ENCODE measurements around the gene MGAT5.

MGAT5 gene

DNA sequence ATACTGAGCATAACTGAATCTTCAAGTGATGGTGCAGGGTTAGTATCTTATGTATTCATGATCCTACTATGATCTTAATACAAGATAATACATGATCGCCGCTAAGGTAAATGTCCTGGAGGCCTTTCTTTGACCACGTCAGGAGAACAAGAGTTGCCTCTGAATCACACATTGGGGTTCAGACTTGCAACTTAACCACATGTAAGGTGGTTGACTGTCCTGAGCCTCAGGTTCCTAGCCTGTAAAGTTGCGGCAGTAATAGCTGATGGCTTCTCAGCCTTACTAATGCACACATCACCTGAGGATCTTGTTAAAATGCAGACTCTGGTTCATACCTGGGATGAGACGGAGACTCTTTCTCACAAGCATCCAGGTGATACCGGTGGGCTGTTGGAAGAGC is 112.5 kb downstream of the MGAT5 start:
- Histone ChIP-seq H3K27ac (no peak overlapping the region), H3K36me3 (ENCODE audit: control insufficient read depth, insufficient read depth, low read length) (no peaks in the 10 kb centered on the region), H3K9me3 (ENCODE audit: control insufficient read depth, low read length) (no peaks in the 10 kb centered on the region), H3K9ac (no peak overlapping the region), H3K27me3 (ENCODE audit: control insufficient read depth, insufficient read depth, low read length) (no peaks in the 10 kb centered on the region), H3K4me1 (peaks cover 8% of the 10 kb centered on the region), H3K4me3 (ENCODE audit: low read depth, low read length) (no peak overlapping the region), H3K79me2 (no peaks in the 10 kb centered on the region), H3K4me2 (ENCODE audit: low read length) (no peak overlapping the region), H2AFZ (no peak overlapping the region)
- TF ChIP-seq CTCF (IDR thresholded peaks at IDR 0.05), result no peak

GRCh38 chr2:134367213-134367612 is 113.3 kb downstream of the MGAT5 start:
- Histone ChIP-seq H3K4me3 (ENCODE audit: low read depth, low read length) (no peak overlapping the region), H3K27me3 (ENCODE audit: control insufficient read depth, insufficient read depth, low read length) (no peaks in the 10 kb centered on the region), H3K36me3 (ENCODE audit: control insufficient read depth, insufficient read depth, low read length) (no peaks in the 10 kb centered on the region), H3K4me2 (ENCODE audit: low read length) (no peak overlapping the region), H3K4me1 (peaks cover 8% of the 10 kb centered on the region), H3K27ac (peak overlapping the region; percentile 15), H3K9ac (no peak overlapping the region), H3K79me2 (no peaks in the 10 kb centered on the region), H3K9me3 (ENCODE audit: control insufficient read depth, low read length) (no peaks in the 10 kb centered on the region), H2AFZ (no peak overlapping the region)
- TF ChIP-seq CTCF (IDR thresholded peaks at IDR 0.05), result no peak

DNA sequence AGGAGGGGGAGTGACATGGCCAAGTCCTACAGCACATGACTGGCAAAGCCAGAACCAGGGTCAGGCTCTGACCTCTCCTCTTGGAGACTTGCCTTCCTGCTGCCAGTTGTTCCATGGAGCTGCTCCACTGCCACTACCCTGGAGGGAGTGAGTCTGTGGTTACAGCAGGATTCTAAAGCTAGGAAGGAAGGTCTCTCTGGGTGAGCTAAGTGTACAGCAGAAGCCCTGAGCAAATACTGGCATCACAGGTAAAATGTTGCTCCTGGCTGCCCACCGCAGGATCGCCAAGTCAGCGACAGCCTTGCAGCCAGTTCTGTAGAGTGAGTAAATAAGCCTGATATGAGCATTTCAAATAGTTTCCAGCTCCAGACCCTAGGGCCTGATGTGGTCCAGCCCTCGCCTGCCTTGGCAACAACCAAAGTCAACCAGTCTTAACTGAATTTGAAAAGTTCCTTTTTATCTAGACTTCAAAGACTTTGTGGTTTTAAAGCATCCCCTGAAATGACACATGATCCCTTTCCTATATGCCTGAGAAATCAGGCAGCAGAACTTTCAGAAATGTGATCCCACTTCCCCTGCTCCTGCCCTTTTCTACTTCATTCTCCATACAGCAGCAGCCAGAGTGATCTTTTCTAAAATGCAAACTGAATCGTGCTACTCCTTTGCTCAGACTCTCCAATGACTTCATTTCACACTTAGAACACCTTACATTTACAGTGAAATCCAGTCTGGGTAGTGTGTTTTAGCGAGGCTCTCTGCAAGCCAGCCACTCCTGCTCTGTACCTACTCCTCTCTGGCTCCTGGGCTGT is 114.3 kb downstream of the MGAT5 start:
- Histone ChIP-seq H3K79me2 (no peaks in the 10 kb centered on the region), H3K27ac (no peak overlapping the region), H3K36me3 (ENCODE audit: control insufficient read depth, insufficient read depth, low read length) (no peaks in the 10 kb centered on the region), H3K4me1 (peaks cover 8% of the 10 kb centered on the region), H3K9ac (no peak overlapping the region), H3K4me2 (ENCODE audit: low read length) (no peak overlapping the region), H2AFZ (no peak overlapping the region), H3K27me3 (ENCODE audit: control insufficient read depth, insufficient read depth, low read length) (no peaks in the 10 kb centered on the region), H3K9me3 (ENCODE audit: control insufficient read depth, low read length) (no peaks in the 10 kb centered on the region), H3K4me3 (ENCODE audit: low read depth, low read length) (no peak overlapping the region)
- TF ChIP-seq CTCF (IDR thresholded peaks at IDR 0.05), result no peak

GRCh38 chr2:134369220-134369902 is 115.5 kb downstream of the MGAT5 start:
- no peak overlapping the region for H3K4me3 ChIP-seq (ENCODE audit: low read depth, low read length)
- H2AFZ ChIP-seq, result no peak overlapping the region
- H3K4me2 ChIP-seq (ENCODE audit: low read length), result no peak overlapping the region
- no peak overlapping the region for H3K9ac ChIP-seq
- no peaks in the 10 kb centered on the region for H3K9me3 ChIP-seq (ENCODE audit: control insufficient read depth, low read length)
- H3K4me1 ChIP-seq, result peaks cover 8% of the 10 kb centered on the region
- no peaks in the 10 kb centered on the region for H3K27me3 ChIP-seq (ENCODE audit: control insufficient read depth, insufficient read depth, low read length)
- TF ChIP-seq CTCF (IDR thresholded peaks at IDR 0.05), result no peak
- no peaks in the 10 kb centered on the region for H3K36me3 ChIP-seq (ENCODE audit: control insufficient read depth, insufficient read depth, low read length)
- no peaks in the 10 kb centered on the region for H3K79me2 ChIP-seq
- H3K27ac ChIP-seq, result no peak overlapping the region

All from parathyroid adenoma (tissue), 2 donors.